ENCODE results near the gene ZBTB44. TPM values are rescaled to one million over a fixed set of nuclear protein-coding genes. Genes with fewer than 3 reads are reported as not detected.

The ZBTB44 gene
- polyA plus RNA-seq, 3 donors: 51.2 to 64.0 (median 63.3) TPM

DNA sequence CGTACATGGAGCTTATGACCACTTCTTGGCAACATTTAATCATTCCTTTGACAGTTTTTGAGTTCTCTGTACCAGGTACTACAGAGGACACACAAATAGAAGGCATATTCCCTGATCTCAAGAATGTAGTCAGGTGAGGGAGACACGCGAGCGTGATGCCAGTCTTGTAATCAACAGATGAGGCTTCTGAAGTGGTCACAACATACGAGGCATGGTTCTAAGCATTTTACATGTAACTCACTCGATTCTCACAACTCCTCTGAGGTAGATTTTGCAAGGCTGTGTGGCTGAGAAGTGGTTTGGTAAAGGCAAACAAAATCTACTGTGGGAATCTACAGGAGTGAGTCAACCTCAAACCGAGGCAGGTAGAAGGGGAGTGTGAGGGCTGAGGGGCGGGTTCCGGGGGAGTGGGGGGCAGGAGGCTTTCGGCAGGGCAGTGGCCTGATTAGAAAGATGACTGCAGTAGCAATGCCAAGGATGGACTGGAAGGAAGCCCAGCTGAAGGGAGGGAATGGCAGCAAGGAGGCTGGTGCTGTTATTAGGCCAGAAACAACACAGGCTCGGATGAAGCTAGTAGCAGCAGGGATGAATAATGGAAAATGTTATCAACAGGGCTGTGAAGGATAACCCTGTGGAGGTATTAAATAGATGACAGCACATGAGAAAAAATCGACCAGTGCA is 91.3 kb downstream of the ZBTB44 start:
- DNase-seq (ENCODE audit: extremely low read depth in 1 of 11, low read depth in 9 of 11, low spot score in 4 of 11): no peak

DNA sequence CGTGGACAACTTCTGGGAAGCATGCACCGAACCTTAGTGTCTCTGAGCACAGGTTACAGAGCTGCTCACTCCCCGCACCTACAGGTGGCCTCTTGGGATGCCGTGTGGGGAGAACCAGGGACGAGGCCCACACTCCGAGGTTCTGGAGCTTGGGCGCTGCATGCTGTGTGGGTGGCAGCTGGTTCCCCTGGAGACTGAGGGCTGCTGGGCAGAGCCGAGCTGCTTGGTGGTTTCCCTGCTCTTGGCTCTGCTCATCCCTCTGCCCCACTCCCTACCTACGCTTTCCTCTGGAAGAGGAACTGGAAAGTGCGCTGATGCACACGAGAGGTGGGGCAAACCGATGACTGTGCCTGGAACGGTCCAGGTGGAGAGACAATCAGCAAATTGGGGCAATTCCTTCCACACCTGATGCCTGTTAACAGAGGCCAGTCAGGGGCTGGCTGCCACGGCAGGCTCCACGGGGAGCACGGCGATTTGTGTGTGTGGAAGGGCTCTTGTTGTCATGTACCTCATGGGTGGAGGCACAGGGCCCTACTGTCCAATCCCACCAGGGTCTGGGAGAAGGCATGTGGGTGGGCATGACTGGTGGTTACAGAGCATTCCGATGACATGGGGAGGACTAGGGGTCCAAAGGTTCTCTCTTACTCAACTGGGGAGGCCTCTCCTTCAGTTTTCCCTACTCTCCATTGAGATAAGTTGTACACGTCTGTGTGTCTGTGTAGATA is 94.2 kb downstream of the ZBTB44 start:
- DNase-seq (ENCODE audit: extremely low read depth in 1 of 11, low read depth in 9 of 11, low spot score in 4 of 11): no peak

DNA sequence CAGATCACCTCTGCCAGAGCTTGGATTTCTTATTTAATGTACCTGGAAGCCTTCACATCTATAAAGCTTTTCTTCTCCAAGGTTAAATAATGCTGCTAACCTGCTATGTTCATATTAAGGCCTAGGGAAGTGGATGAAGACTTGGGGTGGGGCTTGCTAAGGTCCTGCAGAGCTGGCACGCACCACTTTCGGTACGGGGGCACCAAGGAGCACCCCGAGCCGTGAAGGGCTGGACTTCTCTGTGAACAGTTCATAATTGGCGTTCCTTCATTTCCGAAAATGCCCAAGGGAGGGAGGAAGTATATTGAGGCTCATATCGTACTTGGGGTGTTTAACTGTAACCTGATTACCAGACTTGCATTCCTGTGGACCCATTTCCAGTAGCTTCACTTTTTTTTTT is 95.6 kb downstream of the ZBTB44 start:
- no peak for DNase-seq (ENCODE audit: extremely low read depth in 1 of 11, low read depth in 9 of 11, low spot score in 4 of 11)

DNA sequence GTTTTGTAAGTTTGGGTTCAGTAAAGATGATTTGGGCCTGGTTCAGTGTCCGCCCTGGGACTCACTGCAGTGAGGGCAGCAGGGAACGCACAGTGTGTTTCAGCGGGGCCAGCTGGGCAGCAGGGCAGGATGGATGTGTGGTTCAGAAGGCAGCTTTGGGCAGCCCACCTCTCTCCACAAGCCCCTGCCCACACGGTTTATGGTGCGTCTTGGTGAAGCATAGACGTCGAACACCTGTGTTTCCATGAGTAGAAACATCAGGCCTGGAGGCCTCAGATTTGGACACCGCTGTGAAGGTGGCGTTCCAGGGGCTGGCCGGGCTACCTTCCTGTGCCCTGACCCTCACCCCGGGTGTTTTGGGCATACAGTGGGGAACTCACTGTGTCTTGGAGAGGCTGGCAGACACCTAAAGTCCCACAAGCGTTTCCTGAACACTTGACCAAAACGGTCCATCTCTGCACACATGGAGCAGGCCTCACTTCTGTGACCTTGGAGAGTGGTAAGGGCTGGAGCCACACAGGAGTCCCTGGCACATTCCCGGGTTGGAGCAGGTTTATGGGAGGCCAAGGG is 96.1 kb downstream of the ZBTB44 start:
- DNase-seq (ENCODE audit: extremely low read depth in 1 of 11, low read depth in 9 of 11, low spot score in 4 of 11): no peak

DNA sequence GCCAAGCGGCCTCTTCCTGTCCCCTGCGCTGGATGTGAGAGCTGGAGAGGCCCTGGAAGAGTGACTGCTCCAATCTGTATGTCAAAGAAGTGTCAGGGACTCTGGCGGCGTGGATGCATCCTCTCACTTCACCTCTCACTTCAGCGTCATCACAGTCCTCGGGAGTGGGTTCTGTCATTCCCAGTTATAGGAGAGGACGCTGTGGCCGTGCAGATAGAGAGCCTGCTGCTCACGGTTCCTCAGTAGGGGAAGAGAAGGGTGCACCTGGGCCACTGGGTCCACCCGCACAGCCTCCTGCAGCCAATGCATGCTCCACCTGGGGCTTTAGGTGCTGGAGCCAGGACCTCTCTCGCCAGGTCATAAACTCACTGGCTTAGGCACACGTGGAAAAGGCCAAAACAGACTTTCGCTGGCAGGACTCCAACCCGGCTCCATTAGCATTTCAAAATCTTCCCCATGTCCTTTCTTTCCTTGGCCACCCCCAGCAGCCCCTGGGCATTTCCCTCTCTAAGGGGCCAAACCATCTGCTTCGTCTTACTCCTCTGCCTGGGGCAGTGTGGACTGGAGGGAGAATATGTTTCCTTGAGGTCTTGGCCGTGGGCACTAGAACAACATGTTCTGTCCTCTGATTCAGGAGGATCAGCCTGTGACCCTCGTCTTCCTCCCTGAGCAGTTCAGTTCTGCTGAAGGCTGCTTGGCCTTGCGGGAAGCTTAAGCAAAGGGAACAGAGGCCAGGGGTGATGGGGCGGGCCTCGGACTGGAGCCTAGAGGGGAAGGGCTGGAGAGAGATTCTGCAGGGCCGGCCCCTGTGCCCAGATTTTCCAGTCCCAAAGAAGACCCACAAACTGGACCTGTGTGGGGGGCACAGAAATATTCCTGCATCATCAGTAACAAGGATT is 97.3 kb downstream of the ZBTB44 start:
- no peak for DNase-seq (ENCODE audit: extremely low read depth in 1 of 11, low read depth in 9 of 11, low spot score in 4 of 11)

- no peak for DNase-seq (ENCODE audit: extremely low read depth in 1 of 11, low read depth in 9 of 11, low spot score in 4 of 11)
Measured at GRCh38 chr11:130216591-130217132, 98.1 kb downstream of the ZBTB44 start.

- no peak for DNase-seq (ENCODE audit: extremely low read depth in 1 of 11, low read depth in 9 of 11, low spot score in 4 of 11)
Measured at GRCh38 chr11:130216221-130216550, 98.5 kb downstream of the ZBTB44 start.

DNA sequence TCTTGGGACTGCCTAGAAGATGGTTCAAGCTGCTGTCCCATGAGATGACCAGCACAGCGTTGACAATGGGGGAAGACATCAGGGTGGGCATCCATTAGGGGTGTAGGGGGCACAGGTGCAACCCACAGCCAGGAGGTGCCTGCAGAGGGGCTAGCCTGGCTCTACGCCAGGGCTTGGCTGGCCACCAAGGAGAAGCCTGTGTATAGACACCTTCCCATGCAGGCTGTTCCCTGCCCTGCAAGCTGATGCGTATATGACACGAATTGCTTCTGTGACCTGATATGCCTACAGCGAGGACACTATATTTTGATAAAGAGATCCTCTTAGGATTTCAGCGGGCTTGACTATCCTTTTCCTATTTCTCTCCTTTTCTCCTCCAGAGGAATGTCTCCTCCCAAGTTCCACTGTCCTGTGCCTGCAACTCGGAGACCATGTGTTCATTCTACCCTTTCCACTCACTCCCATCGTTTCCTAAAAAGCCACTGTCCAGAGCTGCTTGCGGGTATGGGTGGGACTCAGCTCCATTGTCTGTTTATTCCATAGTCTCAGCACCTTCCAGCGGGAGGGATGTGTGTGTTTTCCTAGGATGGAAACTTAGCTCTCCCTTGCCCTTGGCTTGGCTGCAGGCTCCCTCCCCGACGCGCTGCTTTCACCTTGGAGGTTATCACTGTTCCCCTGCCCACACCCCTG is 99.0 kb downstream of the ZBTB44 start:
- no peak for DNase-seq (ENCODE audit: extremely low read depth in 1 of 11, low read depth in 9 of 11, low spot score in 4 of 11)

- no peak for DNase-seq (ENCODE audit: extremely low read depth in 1 of 11, low read depth in 9 of 11, low spot score in 4 of 11)
Measured at GRCh38 chr11:130214861-130215530, 99.7 kb downstream of the ZBTB44 start.

DNA sequence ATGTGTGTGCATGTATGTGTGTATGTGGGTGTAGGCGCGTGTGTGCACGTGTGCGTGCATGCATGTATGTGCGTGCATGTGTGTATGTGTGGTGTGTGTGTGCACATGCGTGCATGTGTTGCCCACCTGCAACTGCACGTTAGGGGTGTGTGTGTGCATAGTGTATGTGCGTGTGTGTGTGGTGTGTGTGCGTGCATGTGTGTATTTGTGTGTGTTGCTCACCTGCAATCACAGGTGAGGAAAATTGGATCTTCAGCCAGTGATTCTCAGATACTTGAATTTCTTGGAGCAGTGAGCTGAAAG is 100.8 kb downstream of the ZBTB44 start:
- DNase-seq (ENCODE audit: extremely low read depth in 1 of 11, low read depth in 9 of 11, low spot score in 4 of 11): no peak

DNA sequence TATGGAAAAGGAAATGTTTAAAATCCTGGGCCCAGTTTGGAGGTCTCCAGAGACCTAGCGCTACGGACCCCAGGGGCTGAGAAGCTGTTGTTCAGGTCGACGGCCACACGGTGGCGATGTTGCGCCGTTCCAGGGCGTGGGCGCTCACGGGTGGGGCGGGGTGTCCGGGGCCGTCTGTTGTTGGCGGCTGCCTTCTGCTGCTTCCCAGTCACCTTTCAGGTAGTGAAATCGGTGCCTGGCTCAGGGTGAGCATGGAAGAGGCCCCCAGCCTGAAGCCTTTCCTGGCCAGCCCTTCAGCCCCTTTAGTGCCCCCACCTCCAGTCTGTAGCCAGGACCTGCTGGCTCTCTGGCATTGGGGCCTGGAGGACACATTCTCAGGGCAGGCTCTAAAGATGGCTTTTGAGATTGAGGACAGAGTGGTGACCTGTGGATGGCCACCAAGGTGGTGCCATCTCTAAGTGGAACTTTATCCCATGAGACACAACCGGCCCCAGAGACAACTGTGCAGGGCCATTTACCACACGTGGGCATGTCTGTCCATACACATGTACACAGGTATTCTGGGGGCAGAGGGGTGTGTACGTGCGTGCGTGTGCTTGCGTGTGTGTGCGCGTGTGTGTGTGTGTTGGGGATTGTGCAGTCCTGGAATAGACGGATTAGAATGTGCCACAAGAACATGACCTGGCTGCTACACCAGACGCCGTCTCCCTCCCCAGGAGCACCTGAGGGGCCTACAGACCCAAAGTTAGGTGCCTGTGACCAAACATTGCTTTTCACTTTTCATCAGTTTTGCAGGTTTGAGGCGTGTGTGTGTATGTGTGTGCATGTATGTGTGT is 101.4 kb downstream of the ZBTB44 start:
- peak in 6 of 11 donors; percentile 45 to 54 (median 47) for DNase-seq (ENCODE audit: extremely low read depth in 1 of 11, low read depth in 9 of 11, low spot score in 4 of 11)

- DNase-seq (ENCODE audit: extremely low read depth in 1 of 11, low read depth in 9 of 11, low spot score in 4 of 11): no peak
Measured at GRCh38 chr11:130212431-130212961, 102.2 kb downstream of the ZBTB44 start.

GRCh38 chr11:130211781-130212401 is 102.8 kb downstream of the ZBTB44 start:
- DNase-seq (ENCODE audit: extremely low read depth in 1 of 11, low read depth in 9 of 11, low spot score in 4 of 11): no peak

- no peak for DNase-seq (ENCODE audit: extremely low read depth in 1 of 11, low read depth in 9 of 11, low spot score in 4 of 11)
Measured at GRCh38 chr11:130211144-130211543, 103.6 kb downstream of the ZBTB44 start.

- no peak for DNase-seq (ENCODE audit: extremely low read depth in 1 of 11, low read depth in 9 of 11, low spot score in 4 of 11)
Measured at GRCh38 chr11:130209954-130210854, 104.5 kb downstream of the ZBTB44 start.

Measured in renal cortex interstitium (tissue), 11 donors.